ENCODE measurements around the gene THBS3. TPM values are rescaled to one million over a fixed set of nuclear protein-coding genes. Genes with fewer than 3 reads are reported as not detected.
A peak's percentile ranks its signal among the peaks of the same experiment; 100 is the strongest.

THBS3 gene
- total and polyA plus RNA-seq, 9 of the 15 experiments (the other 6 are each of a cell fraction or from before 2014, with no cell fraction given), result 0.59 to 8.3 (median 3.2) TPM

GRCh38 chr1:155208541-155209311 lies 1.0 kb upstream of the THBS3 start, which contains the start of gene MTX1 (continued):
- no peak for TF ChIP-seq THRB (CRISPR knock-in tag; conservative IDR thresholded peaks at IDR 0.05)
- no peak for TF ChIP-seq SNAPC5 (CRISPR knock-in tag; IDR thresholded peaks at IDR 0.05)
- no peak for TF ChIP-seq IRF2 (CRISPR knock-in tag; IDR thresholded peaks at IDR 0.05)
- TF ChIP-seq GABPB1 (CRISPR knock-in tag; IDR thresholded peaks at IDR 0.05), result peak; percentile 95
- TF ChIP-seq NFXL1 (CRISPR knock-in tag; IDR thresholded peaks at IDR 0.05), result no peak
- TF ChIP-seq HDAC8 (tag; IDR thresholded peaks at IDR 0.05), result no peak
- TF ChIP-seq BRD9 (IDR thresholded peaks at IDR 0.05; ENCODE audit: low read depth, partially characterized antibody), result no peak
- no peak for TF ChIP-seq ZNF75A (CRISPR knock-in tag; IDR thresholded peaks at IDR 0.05)
- peak; percentile 73 to 75 for TF ChIP-seq NRF1 (conservative IDR thresholded peaks at IDR 0.05 in 1 of 2, IDR thresholded peaks at IDR 0.05 in 1 of 2)
- peak; percentile 47; the same call in 1 of the 2 replicates for TF ChIP-seq ELF4 (CRISPR knock-in tag; IDR thresholded peaks at IDR 0.05)
- TF ChIP-seq XRCC3 (IDR thresholded peaks at IDR 0.05), result no peak
- TF ChIP-seq BMI1 (IDR thresholded peaks at IDR 0.05; ENCODE audit: low read length), result peak; percentile 76
- TF ChIP-seq ELK3 (CRISPR knock-in tag; IDR thresholded peaks at IDR 0.05), result no peak
- peak; percentile 73 for TF ChIP-seq SUPT5H (IDR thresholded peaks at IDR 0.05)
- no peak for TF ChIP-seq ZBTB49 (CRISPR knock-in tag; IDR thresholded peaks at IDR 0.05; ENCODE audit: borderline replicate concordance)
- no peak for TF ChIP-seq TAL1 (IDR thresholded peaks at IDR 0.05)
- no peak for TF ChIP-seq NELFE (IDR thresholded peaks at IDR 0.05; ENCODE audit: insufficient read depth, insufficient read length)
- no peak for TF ChIP-seq ZKSCAN3 (CRISPR knock-in tag; IDR thresholded peaks at IDR 0.05)
- no peak for TF ChIP-seq SRSF1 (IDR thresholded peaks at IDR 0.05; ENCODE audit: low read depth, low read length)
- TF ChIP-seq HDAC6 (IDR thresholded peaks at IDR 0.05; ENCODE audit: low read depth, low read length), result no peak
- TF ChIP-seq ZNF518B (CRISPR knock-in tag; IDR thresholded peaks at IDR 0.05), result no peak
- 0 out of 2 replicates have a peak, but pooled peaks have one; percentile 26 for TF ChIP-seq SMARCA4 (IDR thresholded peaks at IDR 0.05)
